GM18873 (cell line): ENCODE data around the gene EARS2.
"Not testable (repeated sequence)": the region's sequence is repeated elsewhere in the genome, so short reads cannot be mapped to it uniquely, and the experiment has no call there.

ENCODE experiments used
- ATAC-seq: cut with Tn5 transposase; IDR thresholded peaks from one replicate; pipeline ENCODE4 v1.9.1; 2021; ENCODE audit warnings: mild to moderate bottlenecking, moderate library complexity, moderate number of reproducible peaks; ENCODE audit not compliant: unreplicated experiment, low FRiP score

EARS2 gene

DNA sequence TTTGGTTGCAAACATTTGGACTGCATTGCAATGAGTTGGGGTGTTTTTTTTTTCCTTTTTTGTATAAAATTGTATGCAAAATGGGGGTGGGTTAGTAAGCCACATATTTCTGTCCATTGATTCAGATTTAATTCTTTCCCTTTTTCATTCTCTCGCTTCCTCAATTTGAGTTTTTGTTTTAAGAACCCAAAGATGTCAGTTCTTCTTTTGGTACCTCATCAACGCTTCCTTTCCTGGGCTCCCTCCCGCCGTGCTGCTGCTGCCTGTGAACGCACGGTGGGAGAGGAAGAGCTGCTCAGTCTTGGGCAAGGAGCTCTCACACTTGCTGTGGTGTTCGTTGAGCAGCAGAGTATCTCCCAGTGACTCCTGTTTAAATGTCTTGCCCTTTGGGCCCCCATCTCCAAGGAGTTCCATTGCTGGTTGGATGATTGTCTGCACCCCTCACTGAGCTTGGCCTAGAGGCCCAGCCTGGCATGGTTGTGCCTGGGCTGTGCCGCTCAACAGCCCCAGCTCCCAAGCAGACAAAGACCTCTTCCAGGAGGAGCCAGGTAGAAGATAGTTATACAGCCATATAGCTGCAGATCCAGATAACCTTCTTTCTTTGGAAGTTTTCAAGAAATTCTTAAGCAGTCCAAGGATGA is 14.0 kb upstream of the EARS2 start:
- ATAC-seq = no peak

DNA sequence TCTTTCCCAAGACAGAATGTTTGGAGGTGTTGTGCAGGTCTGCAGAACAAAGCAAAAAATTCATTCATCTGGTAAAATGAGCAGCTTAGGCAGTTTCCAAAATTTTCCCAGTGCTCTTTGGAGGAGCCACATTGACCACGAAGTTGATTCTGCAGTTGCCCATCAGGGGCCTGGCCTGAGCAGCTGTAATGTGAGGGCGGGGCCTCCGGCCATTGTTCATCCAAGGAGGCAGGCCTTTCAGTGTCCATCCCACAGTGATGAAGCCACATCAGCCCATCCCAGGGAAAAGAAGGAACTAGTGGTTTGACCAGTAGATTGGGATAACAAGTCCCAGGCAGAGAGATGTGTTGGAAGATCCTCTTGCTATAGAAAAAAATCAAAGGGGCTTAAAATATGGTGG is 10.5 kb upstream of the EARS2 start:
- ATAC-seq = no peak

- ATAC-seq = no peak
These were observed 9.6 kb upstream of the EARS2 start for GRCh38 chr16:23566724-23567123.

GRCh38 chr16:23564575-23565363 is 7.6 kb upstream of the EARS2 start:
- no peak for ATAC-seq

- ATAC-seq = no peak
These were observed 6.0 kb upstream of the EARS2 start for GRCh38 chr16:23563186-23563585.

DNA sequence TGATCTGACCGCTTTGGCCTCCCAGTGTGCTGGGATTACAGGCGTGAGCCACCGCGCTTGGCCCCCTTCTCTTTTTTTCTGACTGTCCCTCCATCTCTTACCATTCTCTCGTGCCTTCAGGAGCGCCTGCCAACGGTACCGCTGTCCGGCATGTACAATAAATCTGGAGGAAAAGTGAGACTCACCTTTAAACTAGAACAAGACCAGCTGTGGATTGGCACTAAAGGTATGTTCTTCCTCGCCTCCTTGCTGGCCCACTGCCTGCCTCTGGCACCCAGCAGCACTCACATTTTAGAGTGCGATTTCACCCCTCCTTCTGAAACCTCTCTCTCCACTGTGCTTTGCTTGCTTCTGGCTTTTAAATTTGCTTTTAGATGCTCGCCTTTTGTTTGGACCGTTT is 5.4 kb upstream of the EARS2 start:
- no peak for ATAC-seq

DNA sequence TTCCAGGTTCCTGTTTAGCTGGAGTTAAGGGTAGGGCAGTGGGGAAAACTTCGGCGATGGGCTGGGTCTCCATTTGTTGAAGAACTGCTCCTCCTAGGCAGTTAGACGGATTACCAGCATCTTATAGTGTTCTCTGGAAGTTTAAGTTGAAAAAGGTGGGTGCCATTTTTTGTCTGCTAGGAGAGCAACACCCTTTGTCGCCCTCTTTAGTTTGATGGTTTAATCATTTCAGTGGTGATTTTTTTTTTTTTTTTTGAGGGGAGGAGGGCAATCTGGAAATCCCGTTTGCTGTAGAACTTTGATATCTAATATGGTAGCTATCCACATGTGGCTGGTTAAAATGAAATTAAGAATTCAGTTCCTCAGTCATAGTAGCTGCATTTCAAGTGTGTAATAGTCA is 4.4 kb upstream of the EARS2 start:
- no peak for ATAC-seq

DNA sequence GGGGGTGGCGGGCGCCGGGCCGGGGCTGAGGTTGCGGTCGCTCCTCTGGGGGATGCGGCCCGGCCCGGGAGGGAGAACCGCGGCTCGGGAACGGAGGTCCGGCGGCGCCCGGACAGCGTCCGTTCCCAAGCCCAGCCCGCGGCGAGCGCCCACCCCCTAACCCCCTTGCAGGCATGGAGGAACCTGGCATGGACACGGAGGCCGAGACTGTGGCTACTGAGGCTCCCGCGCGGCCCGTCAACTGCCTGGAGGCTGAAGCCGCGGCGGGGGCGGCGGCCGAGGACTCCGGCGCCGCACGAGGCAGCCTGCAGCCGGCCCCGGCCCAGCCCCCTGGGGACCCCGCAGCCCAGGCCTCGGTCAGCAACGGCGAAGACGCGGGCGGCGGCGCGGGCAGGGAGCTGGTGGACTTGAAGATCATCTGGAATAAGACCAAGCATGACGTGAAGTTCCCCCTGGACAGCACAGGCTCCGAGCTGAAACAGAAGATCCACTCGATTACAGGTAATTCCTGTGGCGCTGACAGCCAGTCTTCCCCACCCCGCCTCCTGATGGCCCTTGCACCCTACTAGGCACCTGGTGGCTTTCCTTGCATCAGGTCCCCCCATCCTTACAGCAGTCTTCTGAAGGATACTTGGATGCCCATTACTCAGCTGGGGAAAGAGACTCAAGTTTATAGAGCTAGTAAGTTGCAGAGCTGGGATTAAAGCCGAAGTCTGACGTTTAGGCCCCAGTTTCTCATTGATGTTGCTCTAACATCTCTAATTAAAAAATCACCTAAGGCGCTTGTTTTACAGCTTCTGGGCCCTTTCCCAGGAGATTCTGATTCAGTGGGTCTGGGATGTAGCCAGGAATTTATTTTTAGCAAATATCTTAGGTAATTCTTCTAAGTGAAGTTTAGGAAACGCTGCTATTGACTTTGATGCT is 891 bp upstream of the EARS2 start:
- ATAC-seq = no peak

DNA sequence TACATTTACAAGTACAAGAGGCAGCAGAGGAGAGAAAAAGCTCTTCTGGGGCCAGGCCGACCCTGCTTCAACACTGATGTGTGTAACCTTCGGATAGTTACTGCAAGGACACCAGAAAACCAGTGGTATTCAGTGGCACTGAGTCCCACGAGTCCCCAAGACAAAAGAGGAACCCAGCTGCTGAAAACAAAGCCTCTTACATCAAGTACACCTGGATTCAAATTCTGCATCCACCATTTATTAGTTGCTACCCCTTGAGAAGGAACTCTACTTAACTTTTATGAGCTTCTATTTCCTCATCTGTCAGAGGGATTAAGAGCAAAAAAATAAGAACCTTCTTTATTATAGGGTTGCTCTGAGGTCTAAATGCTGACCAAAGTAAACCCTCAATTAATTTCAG is 2.6 kb downstream of the EARS2 start:
- no peak for ATAC-seq

- ATAC-seq = no peak
These were observed 5.0 kb downstream of the EARS2 start for GRCh38 chr16:23552161-23552560.

DNA sequence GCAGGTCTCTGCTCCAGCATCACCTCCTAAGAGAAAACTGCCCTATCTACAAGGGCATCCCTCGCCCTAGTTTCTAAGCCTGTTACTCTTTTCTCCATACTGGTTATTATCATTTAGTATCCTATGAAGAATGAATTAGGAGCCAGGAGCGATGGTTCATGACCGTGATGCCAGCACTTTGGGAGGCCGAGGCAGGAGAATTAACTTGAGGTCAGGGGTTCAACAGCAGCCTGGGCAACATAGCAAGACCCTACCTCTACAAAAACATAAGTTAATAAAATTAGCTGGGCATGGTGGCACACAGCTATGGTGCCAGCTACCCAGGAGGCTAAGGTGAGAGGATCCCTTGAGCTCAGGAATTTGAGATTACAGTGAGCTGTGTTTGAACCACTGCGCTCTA is 7.2 kb downstream of the EARS2 start:
- ATAC-seq = no peak

DNA sequence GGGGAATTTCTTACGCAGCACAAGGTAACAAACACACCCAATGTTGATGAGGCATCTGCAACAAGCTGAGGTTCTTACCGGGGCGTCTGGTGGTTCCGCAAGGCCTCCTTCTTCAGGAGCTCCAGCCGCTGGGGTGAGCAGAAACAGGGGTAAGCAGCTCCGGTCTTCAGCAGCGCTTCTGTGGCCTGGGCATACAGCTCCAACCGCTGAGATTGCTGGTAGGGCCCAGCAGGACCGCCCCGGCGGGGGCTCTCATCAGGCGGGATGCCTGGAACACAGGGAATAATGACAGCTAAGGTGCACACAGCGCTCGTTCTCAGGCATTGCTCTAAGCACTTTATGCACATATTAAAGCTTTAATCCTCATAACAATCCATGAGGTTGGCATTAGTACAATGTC is 12.7 kb downstream of the EARS2 start:
- no peak for ATAC-seq

- not testable (repeated sequence) for ATAC-seq
These were observed 16.4 kb downstream of the EARS2 start for GRCh38 chr16:23540817-23541178.

GRCh38 chr16:23539984-23540816 is 16.9 kb downstream of the EARS2 start:
- ATAC-seq = no peak

DNA sequence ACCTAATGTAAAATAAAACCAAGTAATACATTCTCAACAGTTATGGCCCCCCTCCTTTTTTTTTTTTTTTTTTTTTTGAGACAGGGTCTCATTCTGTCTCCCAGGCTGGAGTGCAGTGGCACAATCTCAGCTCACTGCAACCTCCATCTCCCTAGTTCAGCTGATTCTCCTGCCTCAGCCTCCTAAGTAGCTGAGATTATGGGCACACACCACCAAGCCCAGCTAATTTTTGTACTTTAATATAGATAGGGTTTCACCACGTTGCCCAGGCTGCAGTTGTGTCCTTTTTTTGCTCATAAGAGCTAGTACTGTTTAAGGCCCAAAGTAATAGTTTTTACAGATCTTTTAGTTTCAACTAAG is 18.3 kb downstream of the EARS2 start:
- no peak for ATAC-seq

DNA sequence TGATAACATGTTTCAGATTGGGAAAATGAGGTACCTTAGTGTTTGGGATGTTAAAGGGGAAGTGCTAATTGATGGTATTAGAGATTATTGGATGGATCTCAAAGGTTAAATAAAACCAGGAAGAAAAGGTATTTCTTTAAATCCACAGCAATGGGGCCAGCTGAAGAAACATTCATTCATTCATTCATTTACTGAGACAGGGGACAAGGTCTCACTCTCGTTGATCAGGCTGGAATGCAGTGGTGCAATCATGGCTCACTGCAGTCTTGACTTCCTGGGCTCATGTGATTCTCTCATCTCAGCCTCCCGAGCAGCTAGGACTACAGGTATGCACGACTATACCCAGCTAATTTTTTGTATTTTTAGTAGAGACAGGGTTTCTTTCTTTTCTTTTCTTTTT is 19.8 kb downstream of the EARS2 start:
- no peak for ATAC-seq

DNA sequence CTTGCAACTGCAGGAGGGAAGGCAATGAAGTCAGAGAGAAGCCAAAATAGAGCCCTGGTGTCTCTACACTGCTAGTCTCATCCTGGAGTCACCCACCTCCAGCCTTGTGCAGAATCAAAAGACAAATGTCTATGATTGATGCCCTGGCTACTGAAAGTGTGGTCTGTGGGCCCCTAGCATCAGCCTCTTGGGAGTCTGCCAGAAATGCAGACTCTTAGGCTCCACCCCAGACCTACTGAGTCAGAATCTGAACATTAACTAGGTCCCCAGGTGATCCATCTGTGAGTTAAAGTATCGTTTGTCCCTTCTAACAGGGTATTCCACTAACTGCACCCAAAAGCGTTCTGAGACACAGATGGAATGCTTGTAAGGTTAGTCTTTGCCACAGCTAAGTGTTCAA is 21.2 kb downstream of the EARS2 start:
- no peak for ATAC-seq

GRCh38 chr16:23534868-23535860 is 22.0 kb downstream of the EARS2 start:
- ATAC-seq = no peak

GRCh38 chr16:23532448-23532847 is 24.7 kb downstream of the EARS2 start:
- no peak for ATAC-seq
